Endothelial cell (in vitro differentiated cells): Measurements from ENCODE around the gene SCG2. TPM values are rescaled to one million over a fixed set of nuclear protein-coding genes. Genes with fewer than 3 reads are reported as not detected.

Experiments
- DNase-seq: peaks from one replicate; pipeline ENCODE4 v3.0.0; 2021; ENCODE audit warnings: low spot score
- H3K27ac Mint-ChIP-seq: one replicate; pipeline ENCODE4 v1.8.0; 2021; ENCODE audit warnings: mixed read lengths, inconsistent platforms; ENCODE audit not compliant: unreplicated experiment
- H3K27me3 Mint-ChIP-seq: one replicate; pipeline ENCODE4 v1.8.0; 2021; ENCODE audit warnings: mild to moderate bottlenecking, moderate library complexity, mixed read lengths, inconsistent platforms; ENCODE audit not compliant: unreplicated experiment
- H3K36me3 Mint-ChIP-seq: one replicate; pipeline ENCODE4 v1.8.0; 2021; ENCODE audit warnings: mild to moderate bottlenecking, low read depth, mixed read lengths, inconsistent platforms; ENCODE audit not compliant: unreplicated experiment
- H3K4me1 Mint-ChIP-seq: one replicate; pipeline ENCODE4 v1.8.0; 2021; ENCODE audit warnings: mild to moderate bottlenecking, mixed read lengths, inconsistent platforms; ENCODE audit not compliant: unreplicated experiment
- H3K4me3 Mint-ChIP-seq: one replicate; pipeline ENCODE4 v1.8.0; 2021; ENCODE audit warnings: mild to moderate bottlenecking, mixed read lengths, inconsistent platforms; ENCODE audit not compliant: unreplicated experiment
- H3K9me3 Mint-ChIP-seq: one replicate; pipeline ENCODE4 v1.8.0; 2021; ENCODE audit warnings: mixed read lengths, inconsistent platforms; ENCODE audit not compliant: unreplicated experiment
- CTCF ChIP-seq: fragments of 200-600 bp; sonication (generic); IDR thresholded peaks from one replicate; pipeline ENCODE4 v1.5.0; 2021; ENCODE audit warnings: antibody characterized with exemption; ENCODE audit not compliant: unreplicated experiment
- total RNA-seq: library from RNA; stranded (reverse); fragmentation: NEBNext Ultra II Directional; extraction: Animal tissue kit (Norgen Biotek cat#: 25700); gene quantifications from one replicate; pipeline ENCODE4 v1.2.1, GENCODE V29; 2021; ENCODE audit not compliant: unreplicated experiment

The SCG2 gene
- total RNA-seq, 1 donor from 2014 or later, result 0.23 TPM

GRCh38 chr2:223590964-223591363, 11.2 kb downstream of the SCG2 start:
- Mint-ChIP-seq H3K27ac (no peak overlapping the region), H3K36me3 (no peaks in the 10 kb centered on the region), H3K4me3 (no peak overlapping the region), H3K9me3 (no peaks in the 10 kb centered on the region), H3K4me1 (no peaks in the 10 kb centered on the region), H3K27me3 (no peaks in the 10 kb centered on the region)
- TF ChIP-seq CTCF, result no peak
- DNase-seq, result no peak

DNA sequence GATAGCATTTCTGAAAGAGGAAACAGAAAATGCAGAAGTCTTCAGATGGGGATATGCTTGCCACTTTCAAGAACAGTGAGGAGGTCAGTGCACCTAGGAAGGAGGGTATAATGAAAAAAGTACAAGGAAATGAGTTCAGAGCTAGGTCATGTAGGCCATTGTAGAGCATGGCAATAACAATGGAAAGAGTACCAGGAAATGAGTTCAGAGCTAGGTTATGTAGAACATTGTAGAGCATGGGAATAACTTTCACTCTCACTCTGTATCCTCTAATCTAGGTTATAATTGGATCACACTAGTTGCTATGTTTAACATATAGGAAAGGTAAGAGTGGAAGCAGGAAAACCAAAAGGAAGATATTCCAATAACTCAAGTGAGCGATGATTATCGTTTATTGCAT, 12.3 kb downstream of the SCG2 start:
- Mint-ChIP-seq H3K4me1 (no peaks in the 10 kb centered on the region), H3K4me3 (no peak overlapping the region), H3K27ac (no peak overlapping the region), H3K9me3 (no peaks in the 10 kb centered on the region), H3K36me3 (no peaks in the 10 kb centered on the region), H3K27me3 (no peaks in the 10 kb centered on the region)
- DNase-seq, result no peak
- no peak for TF ChIP-seq CTCF

DNA sequence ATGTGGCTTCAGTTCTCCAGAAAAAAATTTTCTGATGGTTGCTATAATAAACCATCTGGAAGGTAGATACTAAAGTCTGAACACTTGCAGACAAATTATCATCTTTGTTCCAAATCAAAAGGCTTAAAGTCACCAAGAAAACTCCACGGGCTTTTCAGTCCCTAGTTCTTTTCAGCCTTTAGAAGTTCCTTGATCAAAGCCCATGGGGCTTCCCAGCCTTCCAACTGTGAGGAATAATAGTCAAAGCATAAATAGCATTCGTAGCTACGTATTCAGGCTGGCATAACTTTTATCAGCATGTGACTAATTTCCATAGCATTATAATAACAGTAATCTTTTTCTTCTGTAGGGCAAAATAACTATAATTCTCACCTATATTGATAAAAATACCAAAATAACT, 13.9 kb downstream of the SCG2 start:
- no peak overlapping the region for H3K27ac Mint-ChIP-seq
- no peaks in the 10 kb centered on the region for H3K9me3 Mint-ChIP-seq
- H3K36me3 Mint-ChIP-seq, result no peaks in the 10 kb centered on the region
- no peak overlapping the region for H3K4me3 Mint-ChIP-seq
- H3K27me3 Mint-ChIP-seq, result no peaks in the 10 kb centered on the region
- no peaks in the 10 kb centered on the region for H3K4me1 Mint-ChIP-seq
- no peak for DNase-seq
- TF ChIP-seq CTCF, result no peak

DNA sequence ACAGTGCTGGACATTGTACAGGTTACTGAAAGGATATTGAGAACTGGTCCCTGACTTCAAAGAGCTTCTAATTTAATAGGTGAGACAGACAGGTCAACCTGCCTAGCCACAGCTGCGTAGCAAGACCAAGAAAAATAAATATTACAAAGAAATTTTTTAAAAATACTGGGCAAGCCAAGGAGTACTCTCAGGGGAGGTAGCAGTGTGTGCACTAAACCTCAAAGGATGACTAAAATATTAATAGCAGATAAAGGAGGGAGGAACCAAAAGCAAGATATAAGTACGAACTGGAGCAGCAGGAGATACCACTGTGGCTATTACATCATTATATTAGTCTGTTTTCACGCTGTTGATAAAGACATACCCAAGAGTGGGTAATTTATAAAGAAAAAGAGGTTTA, 14.9 kb downstream of the SCG2 start:
- Mint-ChIP-seq H3K27me3 (peaks cover under 1% of the 10 kb centered on the region), H3K4me3 (no peak overlapping the region), H3K9me3 (no peaks in the 10 kb centered on the region), H3K4me1 (no peaks in the 10 kb centered on the region), H3K36me3 (no peaks in the 10 kb centered on the region), H3K27ac (no peak overlapping the region)
- no peak for DNase-seq
- no peak for TF ChIP-seq CTCF

GRCh38 chr2:223586261-223586660, 15.9 kb downstream of the SCG2 start:
- H3K36me3 Mint-ChIP-seq, result no peaks in the 10 kb centered on the region
- no peak for TF ChIP-seq CTCF
- no peak for DNase-seq
- H3K4me3 Mint-ChIP-seq, result no peak overlapping the region
- H3K27ac Mint-ChIP-seq, result no peak overlapping the region
- H3K9me3 Mint-ChIP-seq, result no peaks in the 10 kb centered on the region
- no peaks in the 10 kb centered on the region for H3K4me1 Mint-ChIP-seq
- H3K27me3 Mint-ChIP-seq, result peaks cover 2% of the 10 kb centered on the region
